Fibroblast of lung (primary cell): Measurements from ENCODE around the gene CACNG7.

Experiments
- EZH2 ChIP-seq: IDR thresholded peaks from 2 replicates; pipeline ENCODE4 v1.5.1; 2012; ENCODE audit warnings: low read length, control low read depth, mild to moderate bottlenecking; ENCODE audit errors: missing control alignments
- TF ChIP-seq, protein P1 (sequence below), 2 donors: IDR thresholded peaks in 1 of 2; conservative IDR thresholded peaks in 1 of 2; 1 replicate in 1 of 2; 2 replicates in 1 of 2; pipeline ENCODE4 v1.5.1; 2011 to 2012; ENCODE audit warnings: low read length in 2 of 2, control low read depth in 1 of 2, inconsistent platforms in 1 of 2, low read depth in 1 of 2, mild to moderate bottlenecking in 1 of 2

DNA sequence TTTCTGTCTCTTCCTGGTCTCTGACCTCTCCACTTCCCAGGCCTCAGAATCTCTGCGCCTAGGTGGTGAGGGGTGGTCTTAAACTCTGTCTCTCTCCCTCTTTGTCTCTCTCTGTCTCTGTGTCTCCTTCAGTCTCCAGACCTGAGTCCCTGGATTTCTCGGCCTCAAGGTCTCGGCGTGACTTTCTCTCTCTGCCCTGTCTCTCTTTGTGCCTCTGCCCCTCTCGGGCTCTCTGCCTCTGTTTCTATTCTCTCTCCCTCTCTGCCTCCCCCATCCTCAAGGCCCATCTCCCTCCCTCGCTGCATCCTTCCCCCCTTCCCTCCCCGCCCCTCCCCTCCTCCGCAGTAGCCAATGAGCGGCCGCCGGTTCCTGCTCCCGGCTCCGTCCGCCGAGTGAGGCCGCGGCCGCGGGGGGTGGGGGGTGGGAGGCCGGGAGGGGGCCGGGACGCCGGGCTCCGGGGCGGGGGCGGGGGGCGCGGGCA, at the start of gene CACNG7:
- no peak for TF ChIP-seq EZH2
- TF ChIP-seq, protein P1, sequence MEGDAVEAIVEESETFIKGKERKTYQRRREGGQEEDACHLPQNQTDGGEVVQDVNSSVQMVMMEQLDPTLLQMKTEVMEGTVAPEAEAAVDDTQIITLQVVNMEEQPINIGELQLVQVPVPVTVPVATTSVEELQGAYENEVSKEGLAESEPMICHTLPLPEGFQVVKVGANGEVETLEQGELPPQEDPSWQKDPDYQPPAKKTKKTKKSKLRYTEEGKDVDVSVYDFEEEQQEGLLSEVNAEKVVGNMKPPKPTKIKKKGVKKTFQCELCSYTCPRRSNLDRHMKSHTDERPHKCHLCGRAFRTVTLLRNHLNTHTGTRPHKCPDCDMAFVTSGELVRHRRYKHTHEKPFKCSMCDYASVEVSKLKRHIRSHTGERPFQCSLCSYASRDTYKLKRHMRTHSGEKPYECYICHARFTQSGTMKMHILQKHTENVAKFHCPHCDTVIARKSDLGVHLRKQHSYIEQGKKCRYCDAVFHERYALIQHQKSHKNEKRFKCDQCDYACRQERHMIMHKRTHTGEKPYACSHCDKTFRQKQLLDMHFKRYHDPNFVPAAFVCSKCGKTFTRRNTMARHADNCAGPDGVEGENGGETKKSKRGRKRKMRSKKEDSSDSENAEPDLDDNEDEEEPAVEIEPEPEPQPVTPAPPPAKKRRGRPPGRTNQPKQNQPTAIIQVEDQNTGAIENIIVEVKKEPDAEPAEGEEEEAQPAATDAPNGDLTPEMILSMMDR (conservative IDR thresholded peaks at IDR 0.05 in 1 of 2, IDR thresholded peaks at IDR 0.05 in 1 of 2; ENCODE audit: low read depth in 1 of 2, low read length in 2 of 2) = no peak
